Activated naive CD4-positive, alpha-beta T cell (primary cell): Measurements from ENCODE around the gene ABCC8.

ENCODE experiments used
- DNase-seq, 4 experiments: peaks; one replicate each; lab custom pipeline; 2025; lab: John Stamatoyannopoulos, UW

Gene ABCC8

DNA sequence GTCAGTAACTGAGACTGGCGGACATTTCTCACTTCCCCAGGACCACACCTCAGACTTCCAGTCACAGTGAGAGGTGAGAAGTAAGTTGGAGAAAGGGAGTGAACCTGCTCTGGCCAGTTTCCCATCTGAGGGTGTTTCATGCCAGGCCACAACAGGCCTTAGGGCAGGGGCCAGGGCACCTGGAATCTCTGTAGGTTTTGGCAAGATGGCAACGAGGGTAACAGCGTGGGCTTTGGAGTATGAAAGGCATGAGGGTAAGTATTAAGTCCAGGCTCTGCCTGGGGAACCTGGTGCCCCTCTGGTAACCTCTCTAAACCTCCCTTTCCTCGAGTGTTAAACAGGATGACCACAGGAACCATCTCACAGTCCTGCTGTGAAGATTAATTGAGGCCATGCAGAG lies 28.5 kb upstream of the ABCC8 start:
- no peak for DNase-seq

DNA sequence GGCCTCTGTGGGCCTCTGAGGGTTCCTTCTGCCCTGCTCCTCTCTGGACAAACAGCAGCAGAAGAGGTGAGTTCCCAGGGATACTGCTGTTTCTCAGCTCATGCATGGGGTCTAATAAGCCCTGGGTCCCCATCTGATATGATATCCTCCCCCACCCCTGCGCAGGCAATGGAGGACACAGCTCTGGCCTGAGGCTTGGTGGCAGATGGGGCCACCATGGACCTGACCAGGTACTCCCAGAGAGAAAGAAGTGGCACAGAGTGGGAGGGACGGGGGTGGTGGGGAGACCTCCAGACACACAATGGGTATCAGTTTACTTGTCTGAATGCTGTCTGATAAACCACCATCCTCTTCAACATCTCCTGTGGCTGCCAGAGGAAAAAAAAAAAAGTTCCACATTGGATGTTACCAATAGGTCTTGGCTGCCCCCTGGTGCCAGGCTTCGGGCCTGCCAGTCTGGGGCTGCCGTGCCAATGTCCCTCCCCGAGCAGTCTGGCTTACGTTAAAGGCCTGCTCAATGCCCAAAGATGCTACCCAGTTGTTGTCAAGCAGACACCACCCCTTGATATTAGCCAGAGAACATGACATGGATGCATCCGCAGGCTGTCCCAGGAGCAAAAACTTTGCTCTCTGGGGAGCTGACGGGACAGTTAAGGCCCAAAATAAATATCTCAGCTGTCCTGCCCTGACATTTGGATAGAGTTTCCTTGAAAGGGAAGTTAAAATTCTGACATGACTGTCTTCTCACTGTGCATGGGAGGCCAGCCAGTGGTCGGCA lies 27.9 kb upstream of the ABCC8 start:
- DNase-seq, result peak; percentile 52 to 78 (median 62)

DNA sequence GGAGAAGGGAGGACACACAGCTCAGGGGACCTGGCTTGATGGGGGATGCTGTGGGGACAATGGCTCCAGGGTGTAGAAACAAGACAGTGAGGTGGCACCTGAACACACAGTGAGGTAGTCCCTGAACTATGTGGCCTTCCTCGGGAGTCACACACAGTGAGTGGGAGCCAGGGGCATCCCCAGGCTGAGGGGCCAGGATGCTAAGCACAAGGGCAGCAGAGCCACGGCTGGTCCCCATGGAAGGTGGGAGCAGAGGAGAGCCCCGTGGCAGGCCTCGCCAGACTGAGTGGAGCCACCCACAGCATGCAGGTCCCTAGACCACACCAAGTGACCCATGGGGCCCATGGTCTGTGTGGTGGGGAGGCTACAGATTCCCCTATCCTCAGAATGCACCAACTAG lies 26.0 kb upstream of the ABCC8 start:
- no peak for DNase-seq

DNA sequence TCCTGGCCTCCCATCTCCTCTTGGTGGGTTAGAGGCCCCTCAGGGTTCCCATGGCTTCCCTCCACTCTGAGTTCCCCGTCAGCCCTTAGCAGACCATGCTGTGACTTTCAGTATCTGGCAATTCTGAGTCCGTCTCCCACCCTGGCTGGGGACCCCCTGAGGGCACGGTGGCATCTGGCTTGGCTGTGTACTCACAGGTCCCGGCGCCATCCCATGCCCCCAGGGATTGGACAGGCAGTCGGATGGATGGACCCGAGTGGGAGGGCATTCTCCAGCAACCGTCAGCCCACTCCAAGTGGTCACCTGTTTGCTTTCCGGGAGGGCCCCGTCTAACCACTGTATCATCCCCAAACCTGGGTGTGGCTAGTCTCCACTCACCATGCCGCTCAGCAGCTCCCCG lies 24.0 kb upstream of the ABCC8 start:
- no peak for DNase-seq

DNA sequence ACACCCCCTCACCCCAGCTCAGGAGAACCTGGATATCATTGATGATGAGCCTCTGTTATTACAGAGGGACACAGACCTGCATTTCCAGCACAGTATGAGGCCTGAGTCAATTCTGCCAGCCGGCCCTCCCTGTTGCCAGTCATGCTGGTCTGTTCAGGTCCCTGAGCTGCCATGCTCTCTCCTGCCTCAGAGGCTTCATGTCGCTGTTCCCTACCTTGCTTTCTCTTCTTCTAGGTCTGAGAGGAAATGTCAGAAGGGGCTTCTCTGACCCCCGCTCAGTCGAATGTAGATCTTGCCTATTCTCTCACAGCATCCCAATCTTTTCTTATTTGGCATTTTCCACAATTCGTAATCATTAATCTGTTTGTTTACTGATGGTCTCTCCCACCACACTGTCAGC lies 21.8 kb upstream of the ABCC8 start:
- no peak for DNase-seq

DNA sequence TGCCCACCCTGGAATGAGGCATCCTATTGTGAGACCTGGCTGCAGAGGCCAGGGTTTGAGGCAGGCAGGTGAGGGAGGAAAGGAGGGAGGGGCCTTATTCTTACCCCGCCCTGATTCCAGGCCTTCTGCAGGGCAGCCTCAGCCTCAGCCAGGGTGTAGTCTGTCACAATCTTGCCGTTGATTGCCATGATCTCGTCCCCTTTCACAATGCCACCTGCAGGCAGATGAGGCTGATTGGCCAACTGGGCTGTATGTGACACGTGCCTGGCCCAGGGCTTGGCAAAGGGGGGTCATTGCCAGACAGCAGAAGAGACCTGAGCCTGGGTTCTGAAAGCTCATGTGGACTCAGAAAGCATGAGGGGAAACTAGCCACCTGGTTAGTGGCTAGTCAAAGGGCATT lies 21.4 kb upstream of the ABCC8 start:
- DNase-seq, result no peak

DNA sequence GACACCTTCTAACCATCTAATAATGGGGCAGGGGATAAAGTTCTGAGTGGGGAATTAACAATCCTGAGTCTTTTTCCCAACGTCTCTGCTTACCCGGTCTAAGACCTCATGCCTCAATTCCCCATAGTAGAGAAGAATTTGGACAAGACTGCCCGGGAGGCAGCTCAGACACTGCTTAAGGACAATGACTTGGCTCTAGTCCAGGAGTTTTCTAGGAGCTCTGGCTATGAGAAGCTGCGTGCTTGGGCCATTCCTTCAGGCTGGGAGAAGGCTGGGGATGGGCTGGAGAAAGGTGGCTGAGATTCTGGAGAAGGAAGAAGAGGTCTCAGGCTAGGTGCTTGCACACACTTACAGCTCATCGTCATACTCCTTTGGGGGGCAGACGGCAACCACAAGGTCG lies 19.8 kb upstream of the ABCC8 start:
- no peak for DNase-seq

DNA sequence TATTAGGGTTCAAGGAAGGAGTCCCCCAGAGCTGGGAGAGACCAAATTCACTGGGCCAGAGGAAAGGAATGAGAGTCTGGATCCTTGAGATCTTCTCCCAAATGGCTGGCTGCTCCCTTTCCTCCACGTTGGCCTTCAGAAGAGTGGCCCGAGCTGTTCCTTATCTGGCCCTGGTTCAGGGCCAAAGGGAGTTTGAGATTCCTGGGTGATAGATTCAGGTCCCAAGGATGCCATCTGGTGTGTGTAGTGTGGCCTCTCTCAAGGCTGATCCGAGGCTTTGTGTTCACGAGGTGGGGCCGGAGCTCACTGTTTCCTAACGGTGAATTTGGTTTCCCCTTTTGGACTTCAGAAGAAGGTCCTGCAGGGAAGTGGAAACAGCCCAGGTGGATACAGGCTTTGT lies 17.4 kb upstream of the ABCC8 start:
- DNase-seq, result no peak

DNA sequence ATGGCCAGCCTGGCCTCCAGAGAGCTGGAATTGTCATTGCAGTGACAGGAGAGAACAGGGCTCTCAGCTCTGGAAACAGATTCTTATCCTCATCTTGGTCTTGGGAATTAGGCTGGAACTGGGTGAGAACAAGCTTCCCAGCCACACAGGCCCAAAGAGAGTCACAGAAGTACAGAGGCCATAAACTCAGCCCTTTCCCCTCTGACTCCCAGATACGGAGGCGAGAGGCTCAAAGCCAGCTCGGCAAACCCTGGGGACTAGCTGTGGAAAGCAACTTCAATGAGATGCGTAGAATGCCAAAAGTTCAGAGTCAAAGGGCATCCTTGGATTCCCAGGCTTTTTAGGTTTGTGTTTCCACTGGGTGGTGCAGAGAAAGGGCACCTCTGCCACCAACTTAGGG lies 14.3 kb upstream of the ABCC8 start:
- DNase-seq, result no peak

DNA sequence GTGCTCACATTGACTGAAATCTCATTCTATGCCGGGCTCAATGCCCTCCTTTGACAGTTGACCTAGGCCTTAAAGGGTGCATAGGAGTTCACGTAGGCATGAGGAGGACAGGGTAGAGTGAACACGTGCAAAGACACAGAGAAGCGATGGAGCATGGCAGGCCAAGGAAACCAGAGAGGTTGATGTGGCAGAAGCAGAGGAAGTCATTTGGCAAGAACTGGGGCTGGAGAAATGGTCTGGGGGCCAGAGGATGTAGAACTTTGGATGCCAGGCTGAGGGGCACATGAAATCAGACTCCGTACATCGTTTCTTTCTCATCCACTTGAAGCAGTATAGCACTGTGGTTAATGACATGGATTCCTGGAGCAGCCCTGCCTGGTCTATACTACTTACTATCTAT lies 13.6 kb upstream of the ABCC8 start:
- no peak for DNase-seq

DNA sequence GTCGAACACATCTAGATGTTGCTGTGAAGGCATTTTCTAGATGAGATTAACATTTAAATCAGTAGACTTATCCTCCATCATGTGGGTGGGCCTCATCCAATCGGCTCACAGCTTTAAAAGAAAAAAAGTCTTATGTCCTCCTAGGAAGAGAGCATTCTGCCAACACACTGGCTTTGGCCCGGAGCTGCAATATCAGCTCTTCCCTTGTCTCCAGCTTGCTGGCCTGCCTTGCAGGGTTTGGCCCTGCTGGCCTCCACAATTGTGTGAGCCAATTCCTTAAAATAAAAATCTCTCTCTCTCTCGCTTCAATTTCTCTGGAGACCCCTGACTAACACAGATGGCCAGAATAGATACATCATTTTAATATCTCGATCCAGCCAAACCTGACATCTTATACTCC lies 13.1 kb upstream of the ABCC8 start:
- no peak for DNase-seq

DNA sequence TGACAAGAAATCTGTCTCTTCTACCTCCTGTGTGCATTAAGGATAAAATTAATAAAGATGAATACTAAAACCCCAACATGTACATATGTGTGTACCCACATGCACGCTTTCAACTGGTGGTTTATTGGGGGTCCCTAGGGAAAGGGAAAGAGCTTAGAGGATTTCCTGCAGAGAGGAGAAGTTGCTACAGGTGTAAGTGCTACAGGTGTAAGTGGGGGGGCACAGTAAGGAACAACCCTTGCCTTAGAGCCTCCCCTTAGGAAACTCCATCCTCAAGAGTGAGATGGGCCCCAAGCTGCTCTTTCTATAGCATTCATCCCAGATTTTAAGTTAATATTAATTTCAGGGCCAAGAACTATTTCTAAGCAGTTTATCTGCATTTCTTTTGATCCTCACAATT lies 11.9 kb upstream of the ABCC8 start:
- no peak for DNase-seq

DNA sequence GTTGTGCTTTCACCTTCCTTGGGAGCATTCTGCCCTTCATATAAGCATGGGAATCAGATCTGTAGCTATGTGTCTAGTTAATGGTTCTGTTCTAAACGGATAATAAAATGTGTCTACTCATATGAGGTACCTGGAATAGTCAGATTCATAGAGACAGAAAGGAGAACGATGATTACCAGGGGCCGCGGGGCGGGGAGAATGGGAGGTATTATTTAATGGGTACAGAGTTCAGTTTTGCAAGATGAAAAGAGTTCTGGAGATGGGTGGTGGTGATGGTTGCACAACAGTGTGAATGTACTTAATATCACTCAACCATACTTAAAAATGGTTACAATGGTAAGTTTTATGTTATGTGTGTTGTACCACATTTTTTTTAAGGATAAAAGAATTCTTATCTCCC lies 10.0 kb upstream of the ABCC8 start:
- DNase-seq, result no peak

DNA sequence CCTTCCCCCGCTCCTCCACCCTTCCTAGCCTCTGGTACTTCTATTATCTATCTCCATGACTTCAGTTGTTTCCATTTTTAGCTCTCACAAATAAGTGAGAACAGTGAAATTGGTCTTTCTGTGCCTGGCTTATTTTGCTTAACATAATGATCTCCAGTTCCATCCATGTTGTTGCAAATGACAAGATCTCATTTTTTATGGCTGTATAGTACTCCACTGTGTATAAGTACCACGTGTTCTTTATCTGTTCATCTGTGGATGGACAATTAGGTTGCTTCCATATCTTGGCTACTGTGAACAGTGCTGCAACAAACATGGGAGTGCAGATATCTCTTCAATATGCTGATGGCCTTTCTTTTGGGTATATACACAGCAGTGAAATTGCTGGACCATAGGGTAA lies 6.9 kb upstream of the ABCC8 start:
- DNase-seq, result no peak

DNA sequence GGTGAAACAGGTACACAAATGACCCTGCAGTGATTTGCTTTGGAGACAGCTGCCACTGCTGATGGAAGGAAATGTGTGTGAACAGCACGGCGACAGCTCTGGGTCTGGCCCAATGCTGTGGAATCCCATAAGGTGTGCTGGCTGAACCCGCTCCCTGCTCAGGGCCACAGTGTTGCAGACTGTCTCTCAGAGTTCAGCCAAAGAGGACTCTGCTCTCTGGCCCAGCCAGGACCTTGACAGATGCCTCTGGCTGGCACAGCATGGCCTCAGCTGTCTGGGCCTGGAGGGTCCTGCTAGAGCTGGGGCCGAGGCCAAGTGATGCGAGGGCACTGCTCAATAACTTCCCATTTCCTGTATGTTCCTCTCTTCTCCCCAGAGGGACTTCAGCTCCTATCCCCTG lies 5.3 kb upstream of the ABCC8 start:
- DNase-seq, result no peak

DNA sequence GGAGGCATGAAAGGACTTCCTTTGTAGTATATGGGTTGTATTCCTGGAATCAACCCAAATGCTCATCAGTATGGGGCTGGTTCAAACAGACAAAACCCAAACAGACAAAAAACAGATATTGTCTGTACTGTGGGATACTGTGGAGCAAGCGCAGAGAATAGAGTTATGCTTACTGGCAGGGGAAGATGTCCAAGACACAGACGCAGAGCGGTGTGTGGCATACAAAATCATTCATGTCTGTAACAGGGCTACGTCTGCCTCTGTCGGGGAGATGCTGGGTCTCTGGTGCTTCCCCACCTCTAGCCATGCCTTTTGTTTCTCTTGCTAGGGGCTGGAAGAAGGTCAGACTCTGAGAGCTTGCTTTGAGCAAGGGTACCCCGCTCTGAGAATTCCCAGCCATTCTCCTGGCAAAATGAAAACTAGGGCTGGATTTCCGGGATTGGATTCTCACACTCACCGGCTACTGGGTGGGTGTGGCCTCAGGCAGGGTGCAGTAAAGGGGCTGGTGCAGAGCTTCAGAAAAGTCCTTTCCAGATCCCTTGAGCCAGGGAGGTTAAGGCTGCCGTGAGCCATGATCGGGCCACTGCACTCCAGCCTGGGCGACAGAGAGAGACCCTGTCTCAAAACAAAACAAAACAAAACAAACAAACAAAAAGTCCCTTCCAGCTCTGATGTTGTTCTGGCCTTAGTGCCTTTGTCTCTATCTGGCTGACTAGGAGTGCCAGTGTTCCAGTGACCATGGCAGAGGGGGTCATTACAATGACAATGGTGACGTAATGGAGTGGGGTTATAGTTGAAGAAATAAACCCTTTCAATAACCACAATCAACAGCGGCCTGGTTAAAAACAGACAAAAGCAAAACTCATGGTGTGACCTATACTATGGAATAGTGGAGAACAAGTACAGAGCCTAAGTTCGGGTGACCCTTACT lies 2.9 kb upstream of the ABCC8 start:
- no peak for DNase-seq

DNA sequence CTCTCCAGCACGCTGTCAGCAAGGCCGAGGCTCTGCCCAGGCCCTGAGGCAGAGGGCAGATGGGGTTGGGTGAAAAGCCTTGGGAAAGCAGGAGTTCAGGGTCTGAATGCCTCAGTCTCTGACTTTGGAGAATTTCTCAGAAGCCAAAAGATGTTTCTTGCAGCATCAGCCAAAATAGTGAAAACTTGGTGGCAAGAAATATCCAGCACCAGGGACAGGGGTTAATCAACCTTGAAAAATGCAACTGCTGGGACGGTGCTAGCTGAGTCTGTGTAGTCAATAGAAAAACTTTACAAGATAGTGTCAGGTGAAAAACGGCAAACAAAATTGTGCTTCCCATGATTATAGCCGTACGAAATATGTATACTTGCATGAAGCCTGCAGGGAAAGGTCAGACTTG lies 1.4 kb upstream of the ABCC8 start:
- DNase-seq, result no peak

DNA sequence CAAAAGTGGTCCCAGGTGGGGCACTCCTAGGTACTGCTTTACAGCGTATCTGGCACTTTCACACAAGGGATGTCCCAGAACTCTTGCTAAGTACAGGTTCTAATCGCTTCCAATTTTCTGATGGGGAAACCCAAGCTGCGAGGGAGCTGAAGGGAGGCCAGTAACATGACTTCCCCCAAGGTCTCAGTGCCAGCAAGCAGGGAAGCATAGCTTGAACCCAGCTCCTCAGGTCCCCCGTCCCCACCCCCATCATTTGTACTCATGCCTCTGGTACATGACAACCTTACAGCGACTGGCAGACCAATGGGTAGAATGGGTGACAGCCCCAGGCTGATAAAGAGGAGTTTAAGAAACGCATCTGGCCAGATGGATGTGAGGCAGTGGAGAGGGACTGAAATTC lies 716 bp upstream of the ABCC8 start:
- DNase-seq, result no peak

DNA sequence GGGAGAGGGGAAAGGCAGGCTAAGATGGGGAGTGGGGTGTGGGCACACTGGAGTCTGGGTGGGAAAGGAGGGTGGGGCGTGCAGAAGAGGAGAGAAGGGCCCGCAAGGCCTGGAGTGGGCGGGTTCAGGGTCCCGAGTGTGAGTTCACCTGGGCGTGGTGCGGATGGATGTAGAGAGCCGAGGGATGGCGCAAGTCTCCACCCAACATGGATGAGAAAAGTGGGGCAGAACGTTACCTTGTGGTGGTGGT lies 364 bp upstream of the ABCC8 start:
- no peak for DNase-seq

DNA sequence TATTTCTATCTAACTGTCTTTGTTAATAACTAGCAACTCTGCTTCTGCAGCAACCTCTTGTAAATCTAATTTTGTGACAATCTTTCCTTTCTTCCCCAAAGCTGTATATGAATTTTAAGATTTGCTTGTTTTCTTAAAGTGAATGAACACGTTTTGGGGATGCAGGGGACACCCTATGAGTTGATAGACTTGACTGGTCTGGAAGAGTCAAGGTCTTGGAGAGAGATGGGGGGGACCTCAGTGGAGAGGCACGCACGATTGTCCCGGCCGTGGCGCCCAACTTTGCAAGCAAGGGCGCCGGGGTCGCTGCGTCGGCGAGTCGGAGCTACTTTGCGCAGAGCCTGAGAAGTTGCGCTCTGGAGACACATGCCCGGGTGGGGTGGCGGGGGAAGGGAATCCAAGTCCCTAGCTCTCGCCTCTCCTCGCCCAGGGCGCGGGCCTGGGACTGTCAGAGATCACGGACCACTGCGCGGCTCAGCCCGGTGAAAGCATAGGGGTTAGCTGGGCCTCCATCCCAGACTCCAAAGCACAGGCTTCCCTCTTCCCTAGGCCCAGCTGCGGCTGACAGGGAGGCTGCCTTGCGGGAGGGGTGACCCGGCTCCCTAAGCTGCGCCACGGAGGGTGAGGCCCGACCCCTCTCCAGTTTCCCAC lies 854 bp downstream of the ABCC8 start:
- DNase-seq, result no peak

DNA sequence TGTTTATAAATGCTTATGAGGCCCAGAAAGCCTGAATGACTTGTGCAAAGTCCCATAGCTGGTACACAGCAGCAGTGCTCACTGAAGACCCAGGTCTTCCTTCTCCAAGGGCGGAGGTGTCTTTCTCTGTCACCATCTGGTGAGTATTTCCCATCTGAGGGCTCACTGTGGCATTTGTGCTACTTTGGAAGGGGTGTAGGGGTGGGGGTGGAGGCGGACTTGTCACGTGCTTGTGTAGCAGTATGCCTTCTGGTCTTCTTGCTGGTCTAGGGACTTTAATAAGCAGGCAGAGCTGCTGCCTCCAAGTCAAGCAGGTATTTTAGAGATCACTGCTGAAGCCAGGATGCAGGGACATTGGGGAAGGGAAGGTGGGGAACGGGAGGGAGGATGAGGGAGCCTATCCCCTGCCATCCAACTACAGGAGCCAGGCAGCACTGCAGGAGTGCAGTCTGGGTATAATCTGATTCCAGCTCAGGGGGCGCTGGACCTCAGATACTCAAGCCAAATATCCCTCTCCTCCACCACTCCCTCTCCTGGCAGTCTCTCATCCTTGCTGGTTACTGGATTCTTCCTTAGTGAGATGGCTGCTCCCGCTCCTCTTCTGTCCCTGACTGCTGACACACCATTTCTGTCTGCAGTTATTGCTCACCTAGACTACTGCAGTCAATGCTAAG lies 3.4 kb downstream of the ABCC8 start:
- no peak for DNase-seq

DNA sequence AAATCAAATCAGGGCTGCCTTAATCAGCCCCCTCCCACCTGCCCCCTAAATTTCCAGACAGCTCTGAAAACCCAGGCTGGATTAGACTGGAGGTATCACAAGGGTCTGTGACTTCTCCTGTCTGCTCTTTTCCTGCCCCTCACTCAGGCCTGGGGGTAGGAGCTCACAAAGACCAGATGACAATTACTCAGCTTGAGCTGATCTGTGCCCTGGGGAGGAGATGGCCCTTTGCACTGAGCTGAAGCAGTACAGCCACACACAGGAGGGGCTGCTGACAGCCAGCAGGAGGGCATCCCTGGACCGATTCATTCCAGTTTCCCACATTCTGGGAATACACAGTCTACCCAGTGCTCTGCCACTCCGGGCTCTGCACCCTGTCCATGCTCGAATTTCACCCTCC lies 4.2 kb downstream of the ABCC8 start:
- no peak for DNase-seq

DNA sequence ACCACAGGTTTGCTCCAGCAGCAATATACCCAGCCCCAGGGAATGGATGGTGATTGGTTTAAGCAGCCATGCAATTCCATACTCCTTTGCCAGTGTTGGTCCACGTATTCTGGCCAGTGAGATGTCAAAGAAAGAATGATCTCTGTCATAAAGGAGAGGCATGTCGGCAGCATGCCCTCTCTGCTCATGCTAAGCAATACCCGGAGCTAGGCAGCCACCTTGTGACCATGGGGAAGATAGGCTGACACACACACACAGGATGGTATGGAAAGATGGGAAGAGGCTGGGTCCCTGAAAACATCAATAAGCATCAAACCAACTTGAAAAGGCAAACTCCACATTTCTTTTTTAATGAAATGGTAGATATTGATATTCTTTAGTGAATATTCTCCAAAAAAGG lies 5.1 kb downstream of the ABCC8 start:
- DNase-seq, result no peak
